ENCODE data around the gene SLC26A8.
"Not testable (repeated sequence)": the region's sequence is repeated elsewhere in the genome, so short reads cannot be mapped to it uniquely, and the experiment has no call there.

- not testable (repeated sequence) for TF ChIP-seq ZMYM4 (CRISPR knock-in tag; IDR thresholded peaks at IDR 0.05); ZNF180 (CRISPR knock-in tag; IDR thresholded peaks at IDR 0.05; ENCODE audit: borderline replicate concordance, low read depth); CAMTA2 (CRISPR knock-in tag; IDR thresholded peaks at IDR 0.05; ENCODE audit: borderline replicate concordance); CTCF (CRISPR knock-in tag; IDR thresholded peaks at IDR 0.05); ZNF549 (CRISPR knock-in tag; IDR thresholded peaks at IDR 0.05); HBP1 (CRISPR knock-in tag; IDR thresholded peaks at IDR 0.05; ENCODE audit: low read depth); NR2F1 (CRISPR knock-in tag; IDR thresholded peaks at IDR 0.05); RAD21 (CRISPR knock-in tag; IDR thresholded peaks at IDR 0.05); ZNF747 (CRISPR knock-in tag; IDR thresholded peaks at IDR 0.05; ENCODE audit: borderline replicate concordance); ZBTB21 (CRISPR knock-in tag; IDR thresholded peaks at IDR 0.05); POLR2AphosphoS5 (IDR thresholded peaks at IDR 0.05; ENCODE audit: low read depth, low read length); EZH2 (conservative IDR thresholded peaks at IDR 0.05; ENCODE audit: low read depth, low read length)
These were observed 107.5 kb downstream of the SLC26A8 start for GRCh38 chr6:35916893-35917292.
